WERI-Rb-1 (cell line): ENCODE data around the gene PHF19.

Source experiments
- DNase-seq: peaks from one replicate; pipeline ENCODE4 v3.0.0-alpha.2; 2020
- H3K27ac ChIP-seq: fragments of 250-450 bp; sonication (Bioruptor Pico); 2 replicates; pipeline ENCODE4 v1.5.1; 2020; ENCODE audit warnings: mild to moderate bottlenecking, moderate library complexity
- H3K27me3 ChIP-seq: fragments of 250-450 bp; sonication (Bioruptor Pico); 2 replicates; pipeline ENCODE4 v1.5.1; 2021; ENCODE audit warnings: mild to moderate bottlenecking, low read depth, moderate library complexity; ENCODE audit not compliant: insufficient read depth, severe bottlenecking
- H3K36me3 ChIP-seq: fragments of 250-450 bp; sonication (Bioruptor Pico); 2 replicates; pipeline ENCODE4 v1.5.1; 2020; ENCODE audit warnings: mild to moderate bottlenecking, moderate library complexity
- H3K4me3 ChIP-seq: 2 replicates; pipeline ENCODE4 v1.5.1; 2011; ENCODE audit warnings: low read depth, mild to moderate bottlenecking, control low read depth, low read length
- H3K9me3 ChIP-seq: fragments of 250-450 bp; sonication (Bioruptor Pico); 2 replicates; pipeline ENCODE4 v1.5.1; 2021; ENCODE audit warnings: mild to moderate bottlenecking, moderate library complexity; ENCODE audit not compliant: severe bottlenecking
- TF ChIP-seq, protein P1 (sequence below): IDR thresholded peaks from 2 replicates; pipeline ENCODE4 v1.5.1; 2011; ENCODE audit warnings: low read depth, mild to moderate bottlenecking, control low read depth, inconsistent platforms, low read length

PHF19 gene

GRCh38 chr9:120841930-120842684 lies 34.9 kb downstream of the PHF19 start:
- H3K4me3 ChIP-seq: no peak overlapping the region
- no peak for DNase-seq
- no peaks in the 10 kb centered on the region for H3K27me3 ChIP-seq
- H3K36me3 ChIP-seq: no peaks in the 10 kb centered on the region
- no peaks in the 10 kb centered on the region for H3K9me3 ChIP-seq
- no peak overlapping the region for H3K27ac ChIP-seq
- TF ChIP-seq, protein P1, sequence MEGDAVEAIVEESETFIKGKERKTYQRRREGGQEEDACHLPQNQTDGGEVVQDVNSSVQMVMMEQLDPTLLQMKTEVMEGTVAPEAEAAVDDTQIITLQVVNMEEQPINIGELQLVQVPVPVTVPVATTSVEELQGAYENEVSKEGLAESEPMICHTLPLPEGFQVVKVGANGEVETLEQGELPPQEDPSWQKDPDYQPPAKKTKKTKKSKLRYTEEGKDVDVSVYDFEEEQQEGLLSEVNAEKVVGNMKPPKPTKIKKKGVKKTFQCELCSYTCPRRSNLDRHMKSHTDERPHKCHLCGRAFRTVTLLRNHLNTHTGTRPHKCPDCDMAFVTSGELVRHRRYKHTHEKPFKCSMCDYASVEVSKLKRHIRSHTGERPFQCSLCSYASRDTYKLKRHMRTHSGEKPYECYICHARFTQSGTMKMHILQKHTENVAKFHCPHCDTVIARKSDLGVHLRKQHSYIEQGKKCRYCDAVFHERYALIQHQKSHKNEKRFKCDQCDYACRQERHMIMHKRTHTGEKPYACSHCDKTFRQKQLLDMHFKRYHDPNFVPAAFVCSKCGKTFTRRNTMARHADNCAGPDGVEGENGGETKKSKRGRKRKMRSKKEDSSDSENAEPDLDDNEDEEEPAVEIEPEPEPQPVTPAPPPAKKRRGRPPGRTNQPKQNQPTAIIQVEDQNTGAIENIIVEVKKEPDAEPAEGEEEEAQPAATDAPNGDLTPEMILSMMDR: no peak

- H3K27ac ChIP-seq: no peak overlapping the region
- H3K36me3 ChIP-seq: no peaks in the 10 kb centered on the region
- no peaks in the 10 kb centered on the region for H3K9me3 ChIP-seq
- no peak overlapping the region for H3K4me3 ChIP-seq
- DNase-seq: no peak
- TF ChIP-seq, protein P1: no peak
- no peaks in the 10 kb centered on the region for H3K27me3 ChIP-seq
Observed at GRCh38 chr9:120839146-120839545, 37.8 kb downstream of the PHF19 start.

- no peak overlapping the region for H3K27ac ChIP-seq
- H3K27me3 ChIP-seq: no peaks in the 10 kb centered on the region
- DNase-seq: no peak
- no peaks in the 10 kb centered on the region for H3K9me3 ChIP-seq
- no peak overlapping the region for H3K4me3 ChIP-seq
- TF ChIP-seq, protein P1: no peak
- no peaks in the 10 kb centered on the region for H3K36me3 ChIP-seq
Observed at GRCh38 chr9:120837921-120838320, 39.1 kb downstream of the PHF19 start.

DNA sequence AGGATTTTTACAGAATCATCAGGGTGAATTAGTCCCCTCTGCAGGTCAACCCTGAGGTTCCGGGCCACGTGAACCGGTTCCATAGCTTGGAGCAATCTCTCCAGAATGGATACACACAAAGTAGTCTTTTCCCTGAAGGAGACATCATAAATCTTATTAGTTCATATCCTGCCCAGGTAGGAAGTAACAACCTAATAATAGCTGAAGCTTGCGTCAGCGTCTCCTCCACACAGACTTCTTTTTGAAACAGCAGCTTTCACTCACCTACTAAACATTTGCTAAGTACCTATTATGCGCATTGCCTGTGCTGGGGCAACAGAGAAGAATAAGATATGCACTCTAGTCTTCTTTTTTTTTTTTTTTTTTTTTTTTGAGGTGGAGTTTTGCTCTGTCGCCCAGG lies 43.7 kb downstream of the PHF19 start:
- Histone ChIP-seq H3K36me3 (no peaks in the 10 kb centered on the region), H3K27ac (no peak overlapping the region)
- TF ChIP-seq, protein P1: no peak

DNA sequence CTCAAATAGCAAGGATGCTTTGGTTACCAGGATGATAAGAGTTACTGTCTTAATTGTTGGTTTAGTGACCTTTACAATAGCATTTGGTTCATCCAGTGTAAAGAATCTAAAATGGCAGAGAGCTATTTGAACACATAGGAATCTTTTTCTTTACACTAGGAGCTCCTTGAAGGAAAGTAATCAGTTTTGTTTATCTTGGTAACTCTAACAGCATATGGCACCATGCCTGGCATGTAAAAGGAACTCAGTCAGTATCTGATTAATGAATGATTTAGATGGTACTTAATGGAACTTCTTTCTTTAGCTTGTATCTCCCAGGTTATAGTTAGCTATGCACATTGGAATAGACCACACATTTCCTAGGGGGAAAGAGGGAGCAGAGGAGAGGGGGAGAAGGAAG lies 44.2 kb downstream of the PHF19 start:
- no peaks in the 10 kb centered on the region for H3K36me3 ChIP-seq

More for the DNA sequence above, 43.7 kb downstream of the PHF19 start:
- no peak overlapping the region for H3K4me3 ChIP-seq
- DNase-seq: no peak
- H3K9me3 ChIP-seq: no peaks in the 10 kb centered on the region
- no peaks in the 10 kb centered on the region for H3K27me3 ChIP-seq

More for the DNA sequence above, 44.2 kb downstream of the PHF19 start:
- no peak for DNase-seq
- Histone ChIP-seq H3K27me3 (no peaks in the 10 kb centered on the region), H3K9me3 (no peaks in the 10 kb centered on the region), H3K4me3 (no peak overlapping the region), H3K27ac (no peak overlapping the region)
- TF ChIP-seq, protein P1: no peak
